Fibroblast of peridontal ligament (primary cell): ENCODE measurements around the gene LY6G6F.

Experiments
- DNase-seq: peaks from one replicate; pipeline ENCODE4 v3.0.0-alpha.2; 2010; ENCODE audit errors: extremely low read depth

LY6G6F gene

GRCh38 chr6:31739639-31740396 lies 33.2 kb downstream of the LY6G6F start, which contains the start of gene MSH5:
Gene MSH5 (plus strand): TSS chr6:31740005. CDS start chr6:31740467, 462 bp downstream.
- peak; percentile 98 for DNase-seq

- DNase-seq = no peak
These were observed 33.9 kb downstream of the LY6G6F start for GRCh38 chr6:31740397-31741223.

- no peak for DNase-seq
These were observed 35.1 kb downstream of the LY6G6F start for GRCh38 chr6:31741815-31742214.

- no peak for DNase-seq
These were observed 36.2 kb downstream of the LY6G6F start for GRCh38 chr6:31742894-31743293.

GRCh38 chr6:31744422-31744821 lies 37.8 kb downstream of the LY6G6F start:
- no peak for DNase-seq

- DNase-seq = no peak
These were observed 42.8 kb downstream of the LY6G6F start for GRCh38 chr6:31749301-31750036.

GRCh38 chr6:31750411-31751022 lies 43.9 kb downstream of the LY6G6F start:
- no peak for DNase-seq

- peak; percentile 76 for DNase-seq
These were observed 46.2 kb downstream of the LY6G6F start for GRCh38 chr6:31752739-31753319.

- no peak for DNase-seq
These were observed 51.6 kb downstream of the LY6G6F start for GRCh38 chr6:31758281-31758680.
